H9 (cell line): ENCODE data around the gene BDNF. TPM values are rescaled to one million over a fixed set of nuclear protein-coding genes. Genes with fewer than 3 reads are reported as not detected.
A peak's percentile ranks its signal among the peaks of the same experiment; 100 is the strongest.

Experiments used
- DNase-seq: peaks from one replicate; pipeline ENCODE4 v3.0.0-alpha.2; 2017
- H2AFZ ChIP-seq: one replicate; pipeline ENCODE4 v1.6.1; 2013; ENCODE audit warnings: mild to moderate bottlenecking, low read length, control low read depth, moderate library complexity
- H2AK5ac ChIP-seq: 2 replicates; pipeline ENCODE4 v1.6.1; 2013; ENCODE audit warnings: low read length, control low read depth, mixed read lengths; ENCODE audit not compliant: insufficient read length
- H2BK120ac ChIP-seq: one replicate; pipeline ENCODE4 v1.6.1; 2013; ENCODE audit warnings: low read depth, mild to moderate bottlenecking, low read length, control low read depth, inconsistent platforms; ENCODE audit not compliant: poor library complexity, severe bottlenecking
- H2BK12ac ChIP-seq: 2 replicates; pipeline ENCODE4 v1.6.1; 2013; ENCODE audit warnings: low read length, control low read depth, mixed read lengths, low read depth; ENCODE audit not compliant: insufficient read length
- H2BK15ac ChIP-seq: 2 replicates; pipeline ENCODE4 v1.6.1; 2013; ENCODE audit warnings: low read depth, low read length, control low read depth
- H2BK20ac ChIP-seq: one replicate; pipeline ENCODE4 v1.6.1; 2013; ENCODE audit warnings: low read depth, mild to moderate bottlenecking, low read length, control low read depth, inconsistent platforms; ENCODE audit not compliant: poor library complexity, severe bottlenecking
- H2BK5ac ChIP-seq: 2 replicates; pipeline ENCODE4 v1.6.1; 2013; ENCODE audit warnings: low read length, control low read depth, mixed read lengths; ENCODE audit not compliant: insufficient read length
- H3K14ac ChIP-seq: 2 replicates; pipeline ENCODE4 v1.6.1; 2013; ENCODE audit warnings: low read length, control low read depth; ENCODE audit not compliant: insufficient read depth
- H3K18ac ChIP-seq: 2 replicates; pipeline ENCODE4 v1.6.1; 2013; ENCODE audit warnings: low read depth, mild to moderate bottlenecking, mixed read lengths, low read length, control low read depth; ENCODE audit not compliant: insufficient read length
- H3K23ac ChIP-seq: 2 replicates; pipeline ENCODE4 v1.6.1; 2013; ENCODE audit warnings: low read length, control low read depth, mixed read lengths, low read depth; ENCODE audit not compliant: insufficient read length
- H3K23me2 ChIP-seq: 2 replicates; pipeline ENCODE4 v1.6.1; 2013; ENCODE audit warnings: low read depth, mild to moderate bottlenecking, mixed read lengths, low read length, control low read depth; ENCODE audit not compliant: insufficient read length, poor library complexity, severe bottlenecking
- H3K27ac ChIP-seq: 2 replicates; pipeline ENCODE4 v1.5.1; 2013; ENCODE audit warnings: low read length, control low read depth, mixed read lengths, low read depth; ENCODE audit not compliant: insufficient read length
- H3K27me3 ChIP-seq: 2 replicates; pipeline ENCODE4 v1.6.1; 2013; ENCODE audit warnings: low read length, control low read depth, inconsistent platforms; ENCODE audit not compliant: insufficient read depth
- H3K4ac ChIP-seq: 2 replicates; pipeline ENCODE4 v1.6.1; 2013; ENCODE audit warnings: low read depth, mild to moderate bottlenecking, control low read depth, inconsistent platforms, low read length, moderate library complexity
- H3K4me1 ChIP-seq: 2 replicates; pipeline ENCODE4 v1.6.1; 2013; ENCODE audit warnings: low read length, control low read depth, inconsistent platforms; ENCODE audit not compliant: insufficient read depth
- H3K4me2 ChIP-seq: 2 replicates; pipeline ENCODE4 v1.6.1; 2013; ENCODE audit warnings: low read length, control low read depth, mixed read lengths; ENCODE audit not compliant: insufficient read length, insufficient read depth
- H3K56ac ChIP-seq: 2 replicates; pipeline ENCODE4 v1.6.1; 2013; ENCODE audit warnings: low read depth, mild to moderate bottlenecking, mixed read lengths, low read length, control low read depth; ENCODE audit not compliant: insufficient read length
- H3K79me1 ChIP-seq: 2 replicates; pipeline ENCODE4 v1.6.1; 2013; ENCODE audit warnings: low read depth, mild to moderate bottlenecking, moderate library complexity, low read length, control low read depth, inconsistent platforms; ENCODE audit not compliant: insufficient read depth, poor library complexity, severe bottlenecking
- H3K79me2 ChIP-seq: 2 replicates; pipeline ENCODE4 v1.6.1; 2013; ENCODE audit warnings: low read length, control low read depth, inconsistent platforms; ENCODE audit not compliant: insufficient read depth
- H3K9ac ChIP-seq: 2 replicates; pipeline ENCODE4 v1.6.1; 2013; ENCODE audit warnings: low read length, control low read depth, mixed read lengths; ENCODE audit not compliant: insufficient read length; ENCODE audit errors: extremely low read depth
- H3K9me3 ChIP-seq: one replicate; pipeline ENCODE4 v1.6.1; 2013; ENCODE audit warnings: low read depth, low read length, inconsistent platforms; ENCODE audit not compliant: control insufficient read depth
- H3T11ph ChIP-seq: one replicate; pipeline ENCODE4 v1.6.1; 2013; ENCODE audit warnings: mild to moderate bottlenecking, low read length, control low read depth, inconsistent platforms
- H4K20me1 ChIP-seq: one replicate; pipeline ENCODE4 v1.6.1; 2013; ENCODE audit not compliant: control insufficient read depth, insufficient read length, insufficient read depth
- H4K5ac ChIP-seq: 2 replicates; pipeline ENCODE4 v1.6.1; 2013; ENCODE audit warnings: low read depth, mild to moderate bottlenecking, mixed read lengths, low read length, control low read depth; ENCODE audit not compliant: insufficient read length
- H4K8ac ChIP-seq: replicated peaks from 2 replicates; pipeline ENCODE4 v1.6.1; 2013; ENCODE audit warnings: low read length, control low read depth, mixed read lengths, low read depth; ENCODE audit not compliant: insufficient read length
- H4K91ac ChIP-seq: 2 replicates; pipeline ENCODE4 v1.6.1; 2013; ENCODE audit warnings: low read depth, mild to moderate bottlenecking, moderate library complexity, mixed read lengths, low read length, control low read depth; ENCODE audit not compliant: insufficient read length
- H3K27ac Mint-ChIP-seq, 3 experiments: 2 replicates in 2 of 3; 3 replicates in 1 of 3; pipeline ENCODE4 v1.8.0; 2020 to 2021; ENCODE audit warnings: mixed read lengths in 3 of 3, mild to moderate bottlenecking in 1 of 3, moderate library complexity in 1 of 3
- H3K27me3 Mint-ChIP-seq: 2 replicates; pipeline ENCODE4 v1.8.0; 2021; ENCODE audit warnings: low read depth, mild to moderate bottlenecking, moderate library complexity, mixed read lengths
- H3K36me3 Mint-ChIP-seq, 3 experiments: 2 replicates in 2 of 3; 3 replicates in 1 of 3; pipeline ENCODE4 v1.8.0; 2020 to 2021; ENCODE audit warnings: low read depth in 3 of 3, mixed read lengths in 3 of 3; ENCODE audit not compliant: insufficient read depth in 1 of 3
- H3K4me1 Mint-ChIP-seq, 2 experiments: 2 replicates each; pipeline ENCODE4 v1.8.0; 2020; ENCODE audit warnings: mixed read lengths in 2 of 2
- H3K4me3 Mint-ChIP-seq, 2 experiments: 2 replicates in 1 of 2; 3 replicates in 1 of 2; pipeline ENCODE4 v1.8.0; 2020 to 2021; ENCODE audit warnings: mild to moderate bottlenecking in 2 of 2, mixed read lengths in 2 of 2, moderate library complexity in 1 of 2
- H3K9me3 Mint-ChIP-seq, 2 experiments: 2 replicates in 1 of 2; 3 replicates in 1 of 2; pipeline ENCODE4 v1.8.0; 2020; ENCODE audit warnings: mild to moderate bottlenecking in 2 of 2, mixed read lengths in 2 of 2, moderate library complexity in 1 of 2
- WGBS: extraction: QIAGEN DNeasy Blood & Tissue Kit; methylation state at CpG from one replicate; pipeline ENCODE4 v1.1.7; 2013; ENCODE audit warnings: missing lambda C conversion rate, low lambda C conversion rate, mixed read lengths; ENCODE audit not compliant: insufficient read length; ENCODE audit errors: extremely low coverage; 5-methylcytosine and 5-hydroxymethylcytosine counted together
- total RNA-seq: library from RNA; stranded (reverse); gene quantifications from 2 replicates; pipeline ENCODE4 v1.2.1, GENCODE V29; 2021
- TF ChIP-seq, protein P1 (sequence below): fragments of 200-600 bp; sonication (generic); conservative IDR thresholded peaks from 3 replicates; pipeline ENCODE4 v1.8.0; 2021; ENCODE audit warnings: antibody characterized with exemption, mild to moderate bottlenecking

The BDNF gene
- total RNA-seq, 1 experiment from 2014 or later, result 2.7 TPM

DNA sequence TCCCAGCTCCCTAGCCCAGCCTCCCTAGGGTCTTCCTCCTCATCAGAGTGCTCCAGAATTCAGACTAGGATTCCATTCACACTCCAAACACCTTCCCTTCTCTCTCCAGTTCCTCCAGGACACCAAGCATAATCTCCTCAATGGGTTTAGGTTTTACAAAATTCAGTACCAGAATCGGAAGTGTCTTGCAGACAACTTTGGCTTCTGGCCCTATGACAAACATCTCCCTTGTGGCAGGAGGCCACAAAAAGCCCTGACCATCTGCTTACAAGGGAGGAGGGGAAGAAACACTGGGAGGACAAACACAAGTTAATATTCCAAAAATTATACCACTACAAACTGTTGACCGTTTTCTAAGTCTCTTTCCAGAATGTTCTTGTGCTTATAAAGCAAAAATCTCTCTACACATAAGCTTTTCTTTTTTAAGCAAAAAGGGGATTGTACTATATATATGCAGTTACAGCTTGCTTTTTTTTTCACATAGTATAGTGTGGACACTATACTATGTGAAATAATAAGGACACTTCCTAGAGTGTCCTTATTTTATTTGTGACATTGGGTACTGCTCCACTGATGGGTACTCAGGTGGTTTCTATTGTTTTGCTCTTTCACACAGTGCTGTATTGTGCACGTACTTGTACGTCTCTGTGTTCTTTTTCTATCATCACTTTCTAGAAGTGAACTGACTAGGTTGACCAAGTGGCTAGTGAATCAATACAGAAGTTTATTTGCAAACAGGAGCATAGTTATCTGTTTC lies 78.7 kb downstream of the BDNF start:
- H2AK5ac ChIP-seq, result no peak overlapping the region
- H3K4me1 Mint-ChIP-seq, result peaks cover 12 to 45% of the 10 kb centered on the region in 2 experiments
- TF ChIP-seq, protein P1, sequence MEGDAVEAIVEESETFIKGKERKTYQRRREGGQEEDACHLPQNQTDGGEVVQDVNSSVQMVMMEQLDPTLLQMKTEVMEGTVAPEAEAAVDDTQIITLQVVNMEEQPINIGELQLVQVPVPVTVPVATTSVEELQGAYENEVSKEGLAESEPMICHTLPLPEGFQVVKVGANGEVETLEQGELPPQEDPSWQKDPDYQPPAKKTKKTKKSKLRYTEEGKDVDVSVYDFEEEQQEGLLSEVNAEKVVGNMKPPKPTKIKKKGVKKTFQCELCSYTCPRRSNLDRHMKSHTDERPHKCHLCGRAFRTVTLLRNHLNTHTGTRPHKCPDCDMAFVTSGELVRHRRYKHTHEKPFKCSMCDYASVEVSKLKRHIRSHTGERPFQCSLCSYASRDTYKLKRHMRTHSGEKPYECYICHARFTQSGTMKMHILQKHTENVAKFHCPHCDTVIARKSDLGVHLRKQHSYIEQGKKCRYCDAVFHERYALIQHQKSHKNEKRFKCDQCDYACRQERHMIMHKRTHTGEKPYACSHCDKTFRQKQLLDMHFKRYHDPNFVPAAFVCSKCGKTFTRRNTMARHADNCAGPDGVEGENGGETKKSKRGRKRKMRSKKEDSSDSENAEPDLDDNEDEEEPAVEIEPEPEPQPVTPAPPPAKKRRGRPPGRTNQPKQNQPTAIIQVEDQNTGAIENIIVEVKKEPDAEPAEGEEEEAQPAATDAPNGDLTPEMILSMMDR, result no peak
- H2BK5ac ChIP-seq, result no peak overlapping the region
- no peak overlapping the region for H4K8ac ChIP-seq
- no CpG with 5 or more reads among the region's 4 CpGs for WGBS
- no peak overlapping the region for H3K14ac ChIP-seq
- H2AFZ ChIP-seq, result no peak overlapping the region
- DNase-seq, result no peak
- H3K36me3 Mint-ChIP-seq, result peaks cover 61 to 96% (median 72%) of the 10 kb centered on the region in 3 experiments
- H4K5ac ChIP-seq, result no peak overlapping the region
- 0 out of 2 replicates have a peak, but pooled peaks cover 2% of the 10 kb centered on the region for H3K79me2 ChIP-seq
- H3K4me3 Mint-ChIP-seq, result no peak overlapping the region
- H3K23me2 ChIP-seq, result no peaks in the 10 kb centered on the region
- no peak overlapping the region for H3K18ac ChIP-seq
- no peaks in the 10 kb centered on the region for H3K9me3 ChIP-seq
- H4K91ac ChIP-seq, result no peak overlapping the region
- no peak overlapping the region for H3K4me2 ChIP-seq
- H4K20me1 ChIP-seq, result peaks cover 2% of the 10 kb centered on the region
- H3K27ac Mint-ChIP-seq, result peak overlapping the region in 2 of 3 experiments; percentile 2 to 6; a peak in 3 of 7 replicates
- no peaks in the 10 kb centered on the region for H3K9me3 Mint-ChIP-seq
- H2BK12ac ChIP-seq, result no peak overlapping the region
- H2BK120ac ChIP-seq, result no peak overlapping the region
- H3T11ph ChIP-seq, result no peak overlapping the region
- no peaks in the 10 kb centered on the region for H3K27me3 Mint-ChIP-seq
- no peaks in the 10 kb centered on the region for H3K79me1 ChIP-seq
- H3K27ac ChIP-seq, result no peak overlapping the region
- H2BK15ac ChIP-seq, result no peak overlapping the region
- no peak overlapping the region for H3K23ac ChIP-seq
- H2BK20ac ChIP-seq, result no peak overlapping the region
- no peak overlapping the region for H3K9ac ChIP-seq
- peaks cover 2% of the 10 kb centered on the region; the same call in 1 of the 2 replicates for H3K4me1 ChIP-seq
- no peak overlapping the region for H3K56ac ChIP-seq
- H3K27me3 ChIP-seq, result no peaks in the 10 kb centered on the region
- no peak overlapping the region for H3K4ac ChIP-seq
